Upper lobe of left lung (tissue), 4 donors: ENCODE data around the gene PWP1.

ENCODE experiments used
- EP300 ChIP-seq, 4 donors: sonication (generic); formaldehyde crosslinking; IDR thresholded peaks; one replicate each; pipeline ENCODE4 v1.5.1; 2017; ENCODE audit warnings: antibody characterized with exemption in 4 of 4, control low read depth in 2 of 4
- TF ChIP-seq, protein P1 (sequence below), 6 experiments: fragments of 450-650 bp in 4 of 6; fragments of 200-600 bp in 2 of 6; sonication (generic) in 2 of 6; IDR thresholded peaks; one replicate each; pipeline ENCODE4 v1.5.1; 2016 to 2019; ENCODE audit warnings: antibody characterized with exemption in 6 of 6

GRCh38 chr12:107731366-107731765 lies 45.8 kb downstream of the PWP1 start:
- TF ChIP-seq, protein P1, sequence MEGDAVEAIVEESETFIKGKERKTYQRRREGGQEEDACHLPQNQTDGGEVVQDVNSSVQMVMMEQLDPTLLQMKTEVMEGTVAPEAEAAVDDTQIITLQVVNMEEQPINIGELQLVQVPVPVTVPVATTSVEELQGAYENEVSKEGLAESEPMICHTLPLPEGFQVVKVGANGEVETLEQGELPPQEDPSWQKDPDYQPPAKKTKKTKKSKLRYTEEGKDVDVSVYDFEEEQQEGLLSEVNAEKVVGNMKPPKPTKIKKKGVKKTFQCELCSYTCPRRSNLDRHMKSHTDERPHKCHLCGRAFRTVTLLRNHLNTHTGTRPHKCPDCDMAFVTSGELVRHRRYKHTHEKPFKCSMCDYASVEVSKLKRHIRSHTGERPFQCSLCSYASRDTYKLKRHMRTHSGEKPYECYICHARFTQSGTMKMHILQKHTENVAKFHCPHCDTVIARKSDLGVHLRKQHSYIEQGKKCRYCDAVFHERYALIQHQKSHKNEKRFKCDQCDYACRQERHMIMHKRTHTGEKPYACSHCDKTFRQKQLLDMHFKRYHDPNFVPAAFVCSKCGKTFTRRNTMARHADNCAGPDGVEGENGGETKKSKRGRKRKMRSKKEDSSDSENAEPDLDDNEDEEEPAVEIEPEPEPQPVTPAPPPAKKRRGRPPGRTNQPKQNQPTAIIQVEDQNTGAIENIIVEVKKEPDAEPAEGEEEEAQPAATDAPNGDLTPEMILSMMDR (IDR thresholded peaks at IDR 0.05): no peak
- TF ChIP-seq EP300 (IDR thresholded peaks at IDR 0.05): no peak
